Loucy (cell line): Measurements from ENCODE around the gene NCDN.

Experiments used
- H2AFZ ChIP-seq: fragments of 200-600 bp; sonication (generic); 2 replicates; pipeline ENCODE4 v1.6.0; 2016; ENCODE audit warnings: antibody characterized with exemption, mild to moderate bottlenecking, low read length, moderate library complexity
- H3F3A ChIP-seq: fragments of 200-600 bp; 2 replicates; pipeline ENCODE4 v1.6.0; 2016; ENCODE audit warnings: antibody characterized with exemption, low read depth, mild to moderate bottlenecking
- H3K27me3 ChIP-seq: fragments of 200-600 bp; sonication (generic); 2 replicates; pipeline ENCODE4 v1.6.1; 2014; ENCODE audit warnings: low read length, mild to moderate bottlenecking; ENCODE audit not compliant: insufficient read depth, poor library complexity, severe bottlenecking
- H3K36me3 ChIP-seq: fragments of 200-600 bp; sonication (generic); 2 replicates; pipeline ENCODE4 v1.6.1; 2016; ENCODE audit warnings: low read length; ENCODE audit not compliant: insufficient read depth
- H3K4me1 ChIP-seq: fragments of 200-600 bp; sonication (generic); 2 replicates; pipeline ENCODE4 v1.5.1; 2014; ENCODE audit warnings: low read length, mild to moderate bottlenecking; ENCODE audit not compliant: insufficient read depth, poor library complexity, severe bottlenecking
- H3K4me2 ChIP-seq: fragments of 200-600 bp; sonication (generic); 2 replicates; pipeline ENCODE4 v1.6.0; 2014; ENCODE audit warnings: antibody characterized with exemption, low read length, low read depth, mild to moderate bottlenecking; ENCODE audit not compliant: poor library complexity, severe bottlenecking
- H3K4me3 ChIP-seq: fragments of 200-600 bp; sonication (generic); 2 replicates; pipeline ENCODE4 v1.5.1; 2014; ENCODE audit warnings: low read length, mild to moderate bottlenecking, mixed read lengths; ENCODE audit not compliant: poor library complexity, severe bottlenecking
- H3K79me2 ChIP-seq: fragments of 200-600 bp; sonication (generic); 2 replicates; pipeline ENCODE4 v1.6.1; 2014; ENCODE audit warnings: low read length; ENCODE audit not compliant: insufficient read depth
- H3K9ac ChIP-seq: fragments of 200-600 bp; sonication (generic); 2 replicates; pipeline ENCODE4 v1.6.0; 2014; ENCODE audit warnings: mild to moderate bottlenecking, low read depth, low read length, moderate library complexity; ENCODE audit not compliant: poor library complexity, severe bottlenecking
- H3K9me2 ChIP-seq: fragments of 200-600 bp; sonication (generic); replicated peaks from 2 replicates; pipeline ENCODE4 v1.6.1; 2016; ENCODE audit warnings: low read depth, low read length, mixed read lengths
- H3K9me3 ChIP-seq: fragments of 200-600 bp; sonication (generic); 2 replicates; pipeline ENCODE4 v1.6.1; 2014; ENCODE audit warnings: mild to moderate bottlenecking, antibody characterized with exemption, low read length, low read depth; ENCODE audit not compliant: insufficient read depth
- H4K20me1 ChIP-seq: fragments of 200-600 bp; sonication (generic); 2 replicates; pipeline ENCODE4 v1.6.0; 2014; ENCODE audit warnings: antibody characterized with exemption, low read length, mild to moderate bottlenecking; ENCODE audit not compliant: insufficient read depth, poor library complexity, severe bottlenecking
- EZH2phosphoT487 ChIP-seq: fragments of 200-600 bp; IDR thresholded peaks from 2 replicates; pipeline ENCODE4 v1.6.1; 2018; ENCODE audit warnings: antibody characterized with exemption, mild to moderate bottlenecking, moderate library complexity, borderline replicate concordance
- TF ChIP-seq, protein P1 (sequence below): fragments of 200-600 bp; sonication (generic); conservative IDR thresholded peaks from 2 replicates; pipeline ENCODE4 v1.5.1; 2014; ENCODE audit warnings: mild to moderate bottlenecking, antibody characterized with exemption, low read length

Gene NCDN

GRCh38 chr1:35611655-35612054 lies 54.1 kb downstream of the NCDN start:
- Histone ChIP-seq H3K79me2 (peaks cover 30% of the 10 kb centered on the region), H3K9me3 (no peaks in the 10 kb centered on the region), H3K36me3 (peaks cover 89% of the 10 kb centered on the region), H4K20me1 (peaks cover 7% of the 10 kb centered on the region), H3K4me2 (no peak overlapping the region), H3K4me3 (no peak overlapping the region), H3K9ac (no peak overlapping the region), H3K27me3 (no peaks in the 10 kb centered on the region), H2AFZ (no peak overlapping the region), H3F3A (no peaks in the 10 kb centered on the region), H3K9me2 (no peaks in the 10 kb centered on the region), H3K4me1 (no peaks in the 10 kb centered on the region)
- TF ChIP-seq EZH2phosphoT487 = no peak
- TF ChIP-seq, protein P1, sequence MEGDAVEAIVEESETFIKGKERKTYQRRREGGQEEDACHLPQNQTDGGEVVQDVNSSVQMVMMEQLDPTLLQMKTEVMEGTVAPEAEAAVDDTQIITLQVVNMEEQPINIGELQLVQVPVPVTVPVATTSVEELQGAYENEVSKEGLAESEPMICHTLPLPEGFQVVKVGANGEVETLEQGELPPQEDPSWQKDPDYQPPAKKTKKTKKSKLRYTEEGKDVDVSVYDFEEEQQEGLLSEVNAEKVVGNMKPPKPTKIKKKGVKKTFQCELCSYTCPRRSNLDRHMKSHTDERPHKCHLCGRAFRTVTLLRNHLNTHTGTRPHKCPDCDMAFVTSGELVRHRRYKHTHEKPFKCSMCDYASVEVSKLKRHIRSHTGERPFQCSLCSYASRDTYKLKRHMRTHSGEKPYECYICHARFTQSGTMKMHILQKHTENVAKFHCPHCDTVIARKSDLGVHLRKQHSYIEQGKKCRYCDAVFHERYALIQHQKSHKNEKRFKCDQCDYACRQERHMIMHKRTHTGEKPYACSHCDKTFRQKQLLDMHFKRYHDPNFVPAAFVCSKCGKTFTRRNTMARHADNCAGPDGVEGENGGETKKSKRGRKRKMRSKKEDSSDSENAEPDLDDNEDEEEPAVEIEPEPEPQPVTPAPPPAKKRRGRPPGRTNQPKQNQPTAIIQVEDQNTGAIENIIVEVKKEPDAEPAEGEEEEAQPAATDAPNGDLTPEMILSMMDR = no peak

DNA sequence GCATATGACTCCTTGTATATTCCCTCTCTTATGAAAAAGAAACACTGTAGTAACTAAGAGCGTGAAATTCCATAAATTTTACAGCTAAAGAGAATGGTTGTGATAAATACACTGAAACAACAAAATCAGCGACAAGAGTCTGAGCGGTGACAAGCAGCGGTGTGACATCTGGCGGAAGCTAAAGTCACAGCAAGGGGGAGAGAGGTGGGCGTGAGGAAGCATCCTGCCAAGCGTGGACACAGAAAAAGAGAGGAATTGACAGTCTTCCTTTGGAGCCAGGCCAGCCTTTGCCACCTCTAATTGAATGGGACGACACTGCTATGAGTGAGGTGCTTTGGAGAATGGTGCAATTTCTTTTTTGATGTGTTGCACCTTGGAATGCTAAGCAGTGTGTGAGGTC lies 57.8 kb downstream of the NCDN start:
- H3F3A ChIP-seq = no peaks in the 10 kb centered on the region
- H3K9ac ChIP-seq = no peak overlapping the region
- H3K9me2 ChIP-seq = no peaks in the 10 kb centered on the region
- H3K36me3 ChIP-seq = peaks cover 76% of the 10 kb centered on the region
- TF ChIP-seq EZH2phosphoT487 = no peak
- TF ChIP-seq, protein P1 = no peak
- no peaks in the 10 kb centered on the region for H3K27me3 ChIP-seq
- H3K4me3 ChIP-seq = no peak overlapping the region
- H3K4me1 ChIP-seq = no peaks in the 10 kb centered on the region
- H3K9me3 ChIP-seq = no peaks in the 10 kb centered on the region
- H2AFZ ChIP-seq = no peak overlapping the region
- H3K79me2 ChIP-seq = peaks cover 36% of the 10 kb centered on the region; the same call in 1 of the 2 replicates
- H4K20me1 ChIP-seq = peaks cover 10% of the 10 kb centered on the region
- H3K4me2 ChIP-seq = no peak overlapping the region
